Endothelial cell of umbilical vein (primary cell): ENCODE data around the gene SIVA1. TPM values are rescaled to one million over a fixed set of nuclear protein-coding genes. Genes with fewer than 3 reads are reported as not detected.

ENCODE experiments used
- BruUV-seq: library from RNA; stranded (reverse); fragments of 400-500 nt; replicated peaks from 2 replicates; lab custom pipeline; 2021; lab: Mats Ljungman, UMichigan
- CTCF ChIA-PET: fragments of 300-600, 350-600 bp; sonication (Branson Sonifier 250); formaldehyde crosslinking; loops from one replicate; lab custom pipeline; 2021; ENCODE audit warnings: antibody characterized with exemption, inconsistent platforms; lab: Charles Lee
- POLR2A ChIA-PET: fragments of 300-600, 350-600 bp; sonication (Branson Sonifier 250); formaldehyde crosslinking; loops from one replicate; lab custom pipeline; 2021; ENCODE audit warnings: antibody characterized with exemption, inconsistent platforms; lab: Charles Lee
- DNase-seq: peaks from one replicate; pipeline ENCODE4 v3.0.0-alpha.2; 2011; ENCODE audit warnings: low read depth, low spot score
- FAIRE-seq: peaks from 2 replicates; lab custom pipeline; 2011; peaks lifted over from hg19 to GRCh38; lab: Jason Lieb, UNC
- H2AFZ ChIP-seq: 2 replicates; pipeline ENCODE4 v1.6.0; 2012; ENCODE audit warnings: low read depth, low read length, control low read depth, inconsistent platforms
- H3K27ac ChIP-seq: 2 replicates; pipeline ENCODE4 v1.5.1; 2011; ENCODE audit warnings: low read depth, mild to moderate bottlenecking, control low read depth, low read length, moderate library complexity; ENCODE audit not compliant: insufficient read depth
- H3K27me3 ChIP-seq, 2 experiments: 2 replicates each; pipeline versions ENCODE4 v1.6.0 to v1.6.1; 2011; ENCODE audit warnings: low read length in 2 of 2, mixed read lengths in 1 of 2; ENCODE audit not compliant: control insufficient read depth in 2 of 2, insufficient read depth in 2 of 2
- H3K36me3 ChIP-seq, 2 experiments: 2 replicates in 1 of 2; 3 replicates in 1 of 2; pipeline ENCODE4 v1.5.1; 2011; ENCODE audit warnings: low read length in 2 of 2, mild to moderate bottlenecking in 1 of 2, moderate library complexity in 1 of 2; ENCODE audit not compliant: control insufficient read depth in 2 of 2, insufficient read depth in 2 of 2; ENCODE audit errors: extremely low read depth in 1 of 2
- H3K4me1 ChIP-seq: 3 replicates; pipeline ENCODE4 v1.5.1; 2011; ENCODE audit warnings: mild to moderate bottlenecking, low read length; ENCODE audit not compliant: control insufficient read depth, insufficient read depth; ENCODE audit errors: extremely low read depth
- H3K4me2 ChIP-seq: 2 replicates; pipeline ENCODE4 v1.6.1; 2011; ENCODE audit warnings: low read length, control low read depth, mixed read lengths; ENCODE audit not compliant: insufficient read depth
- H3K4me3 ChIP-seq, 3 experiments: fragments of 200-600 bp in 1 of 3; sonication (generic), shearing (Covaris generic) in 1 of 3; replicated peaks in 1 of 3; 2 replicates each; pipeline ENCODE4 v1.5.1; 2011 to 2016; ENCODE audit warnings: control low read depth in 3 of 3, low read length in 3 of 3, mild to moderate bottlenecking in 2 of 3, inconsistent platforms in 1 of 3, low read depth in 1 of 3, moderate library complexity in 1 of 3; ENCODE audit not compliant: insufficient read depth in 1 of 3
- H3K79me2 ChIP-seq: 2 replicates; pipeline ENCODE4 v1.6.0; 2012; ENCODE audit warnings: low read length, inconsistent platforms; ENCODE audit not compliant: control insufficient read depth, insufficient read depth
- H3K9ac ChIP-seq: replicated peaks from 2 replicates; pipeline ENCODE3; 2011; ENCODE audit warnings: low read length, control low read depth; ENCODE audit not compliant: insufficient read depth; ENCODE audit errors: extremely low read depth
- H3K9me1 ChIP-seq: replicated peaks from 3 replicates; pipeline ENCODE4 v1.6.0; 2011; ENCODE audit warnings: mild to moderate bottlenecking, low read length; ENCODE audit not compliant: control insufficient read depth, insufficient read depth; ENCODE audit errors: extremely low read depth
- H3K9me3 ChIP-seq: replicated peaks from 2 replicates; pipeline ENCODE4 v1.5.1; 2012; ENCODE audit warnings: low read length, inconsistent platforms; ENCODE audit not compliant: control insufficient read depth, insufficient read depth
- H4K20me1 ChIP-seq: replicated peaks from 2 replicates; pipeline ENCODE3; 2011; ENCODE audit warnings: mild to moderate bottlenecking, low read length; ENCODE audit not compliant: control insufficient read depth, insufficient read depth; ENCODE audit errors: extremely low read depth
- EZH2 ChIP-seq: IDR thresholded peaks from 2 replicates; pipeline ENCODE4 v1.6.1; 2012; ENCODE audit warnings: borderline replicate concordance, low read depth, mild to moderate bottlenecking, moderate library complexity, low read length, inconsistent platforms; ENCODE audit not compliant: severe bottlenecking
- FOS ChIP-seq: IDR thresholded peaks from 2 replicates; pipeline ENCODE4 v1.6.1; 2011; ENCODE audit warnings: mild to moderate bottlenecking, low read length, moderate library complexity, borderline replicate concordance; ENCODE audit not compliant: insufficient read depth
- GATA2 ChIP-seq: IDR thresholded peaks from 2 replicates; pipeline ENCODE4 v1.7.0; 2011; ENCODE audit warnings: low read depth, mild to moderate bottlenecking, moderate library complexity, mixed read lengths, low read length; ENCODE audit not compliant: insufficient read length, insufficient read depth
- JUN ChIP-seq: IDR thresholded peaks from 2 replicates; pipeline ENCODE4 v1.6.1; 2011; ENCODE audit warnings: borderline replicate concordance, low read depth; ENCODE audit not compliant: insufficient read length, insufficient read depth
- MYC ChIP-seq: IDR thresholded peaks from one replicate; pipeline ENCODE4 v1.6.1; 2011; ENCODE audit warnings: mild to moderate bottlenecking, low read depth, low read length
- POLR2A ChIP-seq: IDR thresholded peaks from 2 replicates; pipeline ENCODE4 v1.6.1; 2012; ENCODE audit warnings: low read depth, mild to moderate bottlenecking, control low read depth, low read length
- POLR2AphosphoS5 ChIP-seq: IDR thresholded peaks from 2 replicates; pipeline ENCODE4 v1.6.1; 2012; ENCODE audit warnings: low read depth, mild to moderate bottlenecking, control low read depth, low read length, moderate library complexity; ENCODE audit not compliant: insufficient read depth
- dilution Hi-C: fragments of 300-500 bp; cut with MboI; formaldehyde crosslinking; loops from one replicate; pipeline ENCODE4 v1.15.0; 2019; ENCODE audit warnings: low sequenced_read_pairs; ENCODE audit not compliant: extremely low pct_ligation_motif_present
- intact Hi-C: fragments of 100-400 bp; cut with micrococcal nuclease; formaldehyde crosslinking; loops from one replicate; pipeline ENCODE4 v1.10.0; 2022
- polyA plus RNA-seq, 4 experiments: library from polyadenylated mRNA; depleted of rRNA in 3 of 4; stranded (reverse) in 3 of 4; unstranded in 1 of 4; fragments of >200 nt; gene quantifications; 2 replicates each; pipeline versions ENCODE4 v1.2.1 to v1.2.3, GENCODE V29; 2011 to 2012; ENCODE audit warnings: missing spikeins in 1 of 4
- total RNA-seq: library from RNA; stranded (reverse); gene quantifications from 2 replicates; pipeline ENCODE4 v1.2.3, GENCODE V29; 2021
- TF ChIP-seq, protein P1 (sequence below): IDR thresholded peaks from 2 replicates; pipeline ENCODE4 v1.6.1; 2011; ENCODE audit not compliant: insufficient read depth, insufficient read length
- TF ChIP-seq, protein P2 (sequence below), 2 donors: IDR thresholded peaks; 1 replicate in 1 of 2; 2 replicates in 1 of 2; pipeline ENCODE4 v1.5.1; 2011; ENCODE audit warnings: low read length in 2 of 2, mild to moderate bottlenecking in 2 of 2, moderate library complexity in 2 of 2, control low read depth in 1 of 2, inconsistent platforms in 1 of 2, low read depth in 1 of 2; ENCODE audit not compliant: insufficient read depth in 1 of 2; ENCODE audit errors: extremely low read depth in 1 of 2

SIVA1 gene
- total and polyA plus RNA-seq, 2 donors (not counting 3 experiments of a cell fraction or from before 2014, with no cell fraction given): 101 to 299 TPM

DNA sequence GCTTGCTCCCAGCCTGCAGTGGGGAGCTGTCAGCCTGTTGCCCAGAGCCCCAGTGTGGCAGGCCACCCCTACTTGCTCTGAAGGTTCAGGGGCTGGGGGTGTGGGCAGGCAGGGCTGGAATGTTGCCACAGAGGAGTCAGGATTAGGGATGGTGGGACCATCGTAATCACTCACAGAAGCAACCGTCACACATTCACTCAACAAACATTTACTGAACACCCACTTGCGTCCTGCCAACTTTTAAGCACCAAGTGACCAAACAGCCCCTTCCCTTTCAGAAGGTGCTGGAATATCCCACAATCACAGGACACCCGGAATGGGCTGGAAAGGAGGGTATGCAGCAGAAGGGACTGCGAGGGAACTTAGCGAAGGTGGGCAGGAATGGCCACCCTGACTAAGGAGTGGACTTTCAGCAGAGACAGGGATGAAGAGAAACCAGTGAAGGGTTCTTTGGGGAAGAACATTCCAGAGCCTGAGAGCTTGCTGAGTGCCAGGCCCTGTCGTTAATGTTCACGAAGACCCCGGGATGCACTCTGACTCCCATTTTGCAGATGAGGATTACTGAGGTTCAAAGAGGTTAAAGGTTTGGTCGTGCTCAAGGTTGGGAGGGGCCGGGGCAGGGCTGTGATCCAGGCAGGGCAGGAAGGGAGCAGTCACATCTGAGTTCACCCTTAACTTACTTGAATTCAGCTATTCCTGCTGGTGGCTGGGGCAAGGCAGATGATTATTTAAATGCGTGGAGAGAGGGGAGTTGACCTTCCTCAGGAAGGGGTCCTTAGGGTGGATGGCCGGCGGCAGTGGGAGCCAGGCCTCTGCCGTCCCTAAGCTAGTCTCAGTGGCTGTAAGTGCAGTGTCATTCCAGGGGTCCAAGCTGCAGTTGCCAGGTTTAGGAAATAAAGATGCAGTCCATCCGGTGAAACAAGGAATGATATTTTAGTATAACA lies 45.6 kb downstream of the SIVA1 start:
- H3K9me1 ChIP-seq: no peaks in the 10 kb centered on the region
- no peak for FAIRE-seq
- no peak overlapping the region for H3K27ac ChIP-seq
- DNase-seq: no peak
- H3K4me2 ChIP-seq: no peak overlapping the region
- H3K79me2 ChIP-seq: peaks cover 15% of the 10 kb centered on the region
- POLR2A ChIA-PET: no interaction called here
- H3K4me3 ChIP-seq: no peak overlapping the region
- CTCF ChIA-PET: no interaction called here
- intact Hi-C loops (no loop called here), dilution Hi-C loops (no loop called here)
- H3K4me1 ChIP-seq: peaks cover 11% of the 10 kb centered on the region
- H4K20me1 ChIP-seq: no peaks in the 10 kb centered on the region
- no TSS peak for BruUV-seq
- no peaks in the 10 kb centered on the region for H3K36me3 ChIP-seq
- H3K9ac ChIP-seq: no peak overlapping the region
- H2AFZ ChIP-seq: no peak overlapping the region
- H3K9me3 ChIP-seq: no peaks in the 10 kb centered on the region
- no peak for TF ChIP-seq FOS
- TF ChIP-seq GATA2: no peak
- TF ChIP-seq EZH2: no peak
- TF ChIP-seq MYC: no peak
- TF ChIP-seq POLR2AphosphoS5: no peak
- TF ChIP-seq JUN: no peak
- TF ChIP-seq, protein P1, sequence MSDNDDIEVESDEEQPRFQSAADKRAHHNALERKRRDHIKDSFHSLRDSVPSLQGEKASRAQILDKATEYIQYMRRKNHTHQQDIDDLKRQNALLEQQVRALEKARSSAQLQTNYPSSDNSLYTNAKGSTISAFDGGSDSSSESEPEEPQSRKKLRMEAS: no peak
- TF ChIP-seq, protein P2, sequence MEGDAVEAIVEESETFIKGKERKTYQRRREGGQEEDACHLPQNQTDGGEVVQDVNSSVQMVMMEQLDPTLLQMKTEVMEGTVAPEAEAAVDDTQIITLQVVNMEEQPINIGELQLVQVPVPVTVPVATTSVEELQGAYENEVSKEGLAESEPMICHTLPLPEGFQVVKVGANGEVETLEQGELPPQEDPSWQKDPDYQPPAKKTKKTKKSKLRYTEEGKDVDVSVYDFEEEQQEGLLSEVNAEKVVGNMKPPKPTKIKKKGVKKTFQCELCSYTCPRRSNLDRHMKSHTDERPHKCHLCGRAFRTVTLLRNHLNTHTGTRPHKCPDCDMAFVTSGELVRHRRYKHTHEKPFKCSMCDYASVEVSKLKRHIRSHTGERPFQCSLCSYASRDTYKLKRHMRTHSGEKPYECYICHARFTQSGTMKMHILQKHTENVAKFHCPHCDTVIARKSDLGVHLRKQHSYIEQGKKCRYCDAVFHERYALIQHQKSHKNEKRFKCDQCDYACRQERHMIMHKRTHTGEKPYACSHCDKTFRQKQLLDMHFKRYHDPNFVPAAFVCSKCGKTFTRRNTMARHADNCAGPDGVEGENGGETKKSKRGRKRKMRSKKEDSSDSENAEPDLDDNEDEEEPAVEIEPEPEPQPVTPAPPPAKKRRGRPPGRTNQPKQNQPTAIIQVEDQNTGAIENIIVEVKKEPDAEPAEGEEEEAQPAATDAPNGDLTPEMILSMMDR (IDR thresholded peaks at IDR 0.05; ENCODE audit: extremely low read depth in 1 of 2, insufficient read depth in 1 of 2, low read depth in 1 of 2, low read length in 2 of 2): no peak
- no peak for TF ChIP-seq POLR2A
- H3K27me3 ChIP-seq: no peaks in the 10 kb centered on the region
